NCI-H2227 (cell line): ENCODE data around the gene SLC25A19.
A peak's percentile ranks its signal among the peaks of the same experiment; 100 is the strongest.
"Not testable (repeated sequence)": the region's sequence is repeated elsewhere in the genome, so short reads cannot be mapped to it uniquely, and the experiment has no call there.

ENCODE experiments used
- DNase-seq: peaks from one replicate; lab custom pipeline; 2025; ENCODE audit not compliant: unreplicated experiment; lab: John Stamatoyannopoulos, UW

SLC25A19 gene

DNA sequence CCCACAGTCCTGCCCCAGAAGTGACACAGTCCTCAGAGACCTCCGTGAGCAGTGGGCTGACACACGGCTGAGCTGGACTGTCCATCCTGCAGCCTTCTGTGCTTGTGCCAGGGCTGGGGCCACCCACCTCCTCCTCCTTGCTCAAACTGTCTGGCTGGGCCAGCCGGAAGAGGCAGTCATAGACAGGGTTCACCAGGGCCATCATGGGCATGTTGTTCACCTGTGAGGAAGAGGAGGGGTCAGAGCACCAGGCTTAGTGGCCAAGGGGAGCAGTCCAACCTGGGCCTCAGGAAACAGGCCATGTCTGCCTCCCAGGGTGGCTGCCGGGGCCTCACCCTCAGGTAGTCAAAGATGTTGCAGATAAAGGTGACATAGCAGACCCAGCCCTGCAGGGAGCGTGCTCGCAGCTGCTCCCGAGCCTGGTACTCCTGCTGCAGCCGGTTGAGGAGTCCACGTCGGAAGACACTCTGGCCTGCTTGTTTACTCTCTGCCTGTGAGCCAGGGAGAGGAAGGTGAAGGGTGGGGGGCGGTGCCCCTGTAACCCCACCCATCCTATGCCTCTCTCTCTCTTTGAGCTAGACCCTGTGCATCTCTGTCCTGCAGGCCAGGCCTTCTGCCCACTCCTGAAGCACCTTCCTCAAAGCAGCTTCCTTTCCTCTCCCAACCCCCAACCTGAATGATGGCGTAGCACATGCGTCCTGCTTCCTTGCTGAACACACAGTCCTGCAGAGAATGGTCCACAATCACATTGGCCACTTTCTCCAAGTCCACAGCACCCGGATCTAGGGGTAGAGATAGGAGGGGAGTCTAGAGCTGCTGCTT lies 21.6 kb downstream of the SLC25A19 start:
- peak; percentile 18 for DNase-seq

GRCh38 chr17:75267153-75267410 lies 22.2 kb downstream of the SLC25A19 start:
- no peak for DNase-seq

DNA sequence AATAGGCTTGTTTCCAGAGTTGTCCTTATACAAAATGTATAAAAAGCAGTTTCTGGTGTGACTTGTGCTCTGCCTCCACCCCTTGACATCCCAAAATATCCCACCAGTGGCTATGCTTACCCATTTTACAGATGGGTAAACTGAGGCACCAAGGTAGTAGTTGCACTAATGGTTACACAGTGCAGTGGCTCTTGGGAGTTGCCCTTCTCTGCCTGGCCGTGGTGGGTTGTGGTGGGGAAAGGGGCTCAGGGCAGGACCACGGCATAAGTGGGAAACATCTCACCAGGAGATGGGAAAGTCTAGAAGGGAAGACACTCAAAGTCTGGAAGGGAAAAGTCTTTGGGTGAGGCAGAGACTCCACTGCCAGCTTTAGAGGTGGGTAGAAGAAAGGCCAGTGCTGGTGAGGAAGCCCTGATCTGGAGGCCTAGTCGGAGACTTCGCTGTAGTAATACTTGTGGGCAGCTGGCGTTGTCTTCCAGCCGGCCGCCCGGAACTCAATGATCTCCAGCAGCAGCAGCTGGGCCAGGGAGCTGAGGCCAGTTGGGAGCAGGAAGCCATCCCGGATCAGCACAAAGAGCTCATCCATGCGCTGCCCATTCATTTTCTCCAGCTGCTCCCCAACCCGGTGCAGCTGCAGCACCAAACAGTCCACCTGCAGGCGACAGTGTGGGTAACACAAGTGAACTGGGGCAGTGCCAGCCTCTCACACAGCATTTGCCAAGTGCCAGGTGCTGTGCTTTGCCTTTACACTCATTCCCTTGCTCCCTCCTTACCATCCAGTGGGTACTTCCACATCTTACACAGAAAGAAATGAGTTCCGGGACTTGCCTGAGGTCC lies 22.7 kb downstream of the SLC25A19 start:
- no peak for DNase-seq

GRCh38 chr17:75265614-75266315 lies 23.5 kb downstream of the SLC25A19 start:
- DNase-seq, result no peak

GRCh38 chr17:75263055-75263454 lies 26.2 kb downstream of the SLC25A19 start:
- no peak for DNase-seq

GRCh38 chr17:75262112-75262606 lies 27.1 kb downstream of the SLC25A19 start:
- DNase-seq, result peak; percentile 47

- peak; percentile 97 for DNase-seq
Measured at GRCh38 chr17:75261336-75262111, 27.7 kb downstream of the SLC25A19 start, which contains the start of the genes GGA3 and MRPS7. Gene GGA3, minus strand, starts transcription at chr17:75261606. Its CDS starts 19 bp downstream, at chr17:75261587. Gene MRPS7, plus strand, starts transcription at chr17:75261879. Its CDS starts 22 bp downstream, at chr17:75261901.

DNA sequence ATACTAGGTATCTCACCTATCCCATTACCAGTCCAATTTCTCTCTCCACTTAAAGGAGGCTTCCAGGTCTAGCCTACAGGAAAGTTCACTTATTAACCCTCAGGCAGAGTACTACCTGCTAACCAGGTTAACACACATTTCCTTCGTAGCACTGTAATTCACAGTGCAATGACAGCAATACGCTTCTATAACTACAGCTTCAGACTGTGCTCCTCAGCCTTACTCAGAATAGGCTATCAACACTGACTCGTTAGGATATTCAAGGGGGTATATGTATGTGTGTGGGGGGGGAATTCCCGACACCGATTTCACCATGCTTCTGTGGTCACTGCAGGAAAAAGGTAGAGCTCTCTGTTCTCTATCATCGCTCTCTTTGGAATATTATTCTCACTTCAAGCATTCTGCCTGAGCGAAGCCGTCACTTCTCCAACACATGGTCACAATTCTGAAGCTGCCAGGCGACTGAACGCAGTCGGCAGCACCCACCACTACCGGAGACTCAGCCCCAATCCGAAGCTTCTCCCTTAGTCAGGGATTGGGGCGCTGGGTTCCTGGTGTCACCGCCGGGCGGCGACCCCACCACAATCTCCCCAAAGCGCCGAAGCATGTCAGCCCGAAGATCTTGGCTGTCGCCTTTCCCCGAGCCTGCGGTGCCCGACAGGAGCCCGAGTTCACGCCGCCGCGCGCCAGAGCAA lies 28.4 kb downstream of the SLC25A19 start:
- DNase-seq, result no peak

- not testable (repeated sequence) for DNase-seq
Measured at GRCh38 chr17:75257228-75257627, 32.0 kb downstream of the SLC25A19 start.

GRCh38 chr17:75255954-75256698 lies 33.1 kb downstream of the SLC25A19 start:
- DNase-seq, result not testable (repeated sequence)

DNA sequence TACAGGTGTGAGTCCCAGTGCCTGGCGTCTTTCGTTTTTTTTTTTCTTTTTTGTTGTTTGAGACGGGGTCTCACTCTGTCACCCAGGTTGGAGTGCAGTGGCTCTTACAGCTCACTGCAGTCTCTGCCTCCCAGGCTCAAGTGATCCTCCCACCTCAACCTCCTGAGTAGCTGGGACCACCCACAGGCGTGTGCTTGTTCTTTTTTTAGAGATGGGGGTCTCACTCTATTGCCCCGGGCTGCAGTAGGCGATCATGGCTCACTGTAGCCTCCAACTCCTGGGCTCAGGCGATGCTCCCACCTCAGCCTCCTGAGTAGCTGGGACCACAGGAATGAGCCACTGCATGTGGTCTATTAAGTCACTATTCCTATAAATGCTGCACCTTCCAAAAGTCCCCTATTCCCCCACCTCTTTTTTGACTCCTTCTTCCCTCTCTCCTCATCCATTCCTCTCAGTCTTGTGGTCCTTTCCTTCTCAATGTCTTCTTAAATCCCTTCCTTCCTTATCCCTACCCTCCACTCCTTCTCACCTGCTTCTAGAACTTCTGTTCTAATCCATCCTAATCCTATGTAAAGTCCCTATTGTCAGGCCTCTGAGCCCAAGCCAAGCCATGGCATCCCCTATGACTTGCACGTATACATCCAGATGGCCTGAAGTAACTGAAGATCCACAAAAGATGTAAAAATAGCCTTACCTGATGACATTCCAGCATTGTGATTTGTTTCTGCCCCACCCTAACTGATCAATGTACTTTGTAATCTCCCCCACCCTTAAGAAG lies 37.0 kb downstream of the SLC25A19 start:
- DNase-seq, result no peak

GRCh38 chr17:75250009-75250471 lies 39.2 kb downstream of the SLC25A19 start:
- DNase-seq, result no peak

- DNase-seq, result no peak
Measured at GRCh38 chr17:75249564-75249963, 39.7 kb downstream of the SLC25A19 start.

DNA sequence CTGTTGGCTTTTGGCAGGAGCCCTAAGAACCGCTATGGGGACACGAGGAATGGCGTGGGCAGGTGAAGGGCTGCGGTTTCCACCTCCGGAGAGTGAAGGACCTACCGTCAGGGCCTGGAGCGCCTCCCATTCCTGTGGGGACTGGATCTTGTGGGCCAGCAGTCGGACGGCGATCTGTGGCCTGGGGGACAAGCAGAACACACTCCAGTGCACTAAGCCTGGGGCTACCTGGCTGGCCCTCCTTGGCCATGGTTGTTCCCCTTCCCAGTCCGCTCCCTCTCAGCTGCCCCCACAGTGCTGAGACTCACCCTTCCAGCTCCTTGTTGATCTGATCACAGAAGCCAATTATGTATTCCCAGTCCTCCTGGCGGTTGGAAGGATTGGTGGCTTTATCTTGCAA lies 42.8 kb downstream of the SLC25A19 start:
- no peak for DNase-seq

- no peak for DNase-seq
Measured at GRCh38 chr17:75245011-75245410, 44.2 kb downstream of the SLC25A19 start.

DNA sequence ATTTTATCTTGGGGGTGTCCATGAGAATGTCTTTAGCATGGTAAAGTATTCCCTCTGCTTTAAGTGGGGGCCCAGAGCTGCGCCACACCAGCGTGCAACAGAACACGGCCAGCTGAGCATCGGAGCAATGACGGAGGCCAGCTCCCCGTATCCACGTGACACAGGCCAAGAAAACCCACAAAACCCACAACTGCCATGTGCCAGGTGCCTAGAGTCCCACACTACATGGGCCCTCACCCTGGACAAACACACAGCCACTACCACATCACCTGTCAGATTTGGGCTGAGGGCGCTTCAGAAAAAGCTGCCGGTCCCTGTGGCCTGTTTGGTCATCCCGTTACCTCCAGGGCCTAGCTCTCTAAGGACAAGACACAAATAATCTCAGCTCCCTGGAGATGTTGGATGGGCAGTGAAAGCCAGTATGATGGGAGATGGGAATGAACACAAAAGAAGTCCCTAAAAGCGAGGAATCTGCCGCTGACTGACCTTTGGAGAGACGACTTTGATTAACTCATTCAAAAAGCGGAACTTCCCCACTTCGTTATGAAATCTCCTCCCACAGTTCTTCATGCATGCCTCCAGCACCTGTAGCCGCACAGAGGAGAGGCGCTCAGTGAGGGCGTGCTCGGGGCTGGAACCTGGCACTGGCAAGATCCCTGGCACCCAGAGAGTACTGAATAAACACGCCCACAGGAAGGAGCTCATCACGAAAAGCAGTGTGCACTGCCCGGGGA lies 44.9 kb downstream of the SLC25A19 start:
- DNase-seq, result no peak

GRCh38 chr17:75242461-75243042 lies 46.7 kb downstream of the SLC25A19 start:
- no peak for DNase-seq
